ENCODE measurements around the gene ZBTB20.

Gene ZBTB20

DNA sequence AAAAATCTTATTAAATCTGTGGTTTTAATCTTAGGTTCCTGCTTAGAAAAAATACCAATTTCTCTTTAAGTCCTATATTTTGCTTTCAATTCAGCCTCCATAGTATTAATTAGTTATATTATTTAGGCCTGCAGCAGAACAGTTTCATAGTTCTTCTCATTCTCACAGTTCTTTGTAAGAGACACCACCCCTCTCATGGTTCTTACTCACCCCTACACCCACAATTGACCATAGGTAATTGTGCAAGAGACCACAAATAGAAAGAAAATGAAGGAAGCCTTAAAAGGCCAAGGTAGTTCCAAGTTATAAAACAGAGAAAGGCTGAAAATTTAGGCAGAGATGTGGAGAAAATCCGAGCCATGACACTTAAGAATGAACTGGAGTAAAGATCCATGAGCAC, 438.0 kb downstream of the ZBTB20 start:
- TF ChIP-seq, protein P1, sequence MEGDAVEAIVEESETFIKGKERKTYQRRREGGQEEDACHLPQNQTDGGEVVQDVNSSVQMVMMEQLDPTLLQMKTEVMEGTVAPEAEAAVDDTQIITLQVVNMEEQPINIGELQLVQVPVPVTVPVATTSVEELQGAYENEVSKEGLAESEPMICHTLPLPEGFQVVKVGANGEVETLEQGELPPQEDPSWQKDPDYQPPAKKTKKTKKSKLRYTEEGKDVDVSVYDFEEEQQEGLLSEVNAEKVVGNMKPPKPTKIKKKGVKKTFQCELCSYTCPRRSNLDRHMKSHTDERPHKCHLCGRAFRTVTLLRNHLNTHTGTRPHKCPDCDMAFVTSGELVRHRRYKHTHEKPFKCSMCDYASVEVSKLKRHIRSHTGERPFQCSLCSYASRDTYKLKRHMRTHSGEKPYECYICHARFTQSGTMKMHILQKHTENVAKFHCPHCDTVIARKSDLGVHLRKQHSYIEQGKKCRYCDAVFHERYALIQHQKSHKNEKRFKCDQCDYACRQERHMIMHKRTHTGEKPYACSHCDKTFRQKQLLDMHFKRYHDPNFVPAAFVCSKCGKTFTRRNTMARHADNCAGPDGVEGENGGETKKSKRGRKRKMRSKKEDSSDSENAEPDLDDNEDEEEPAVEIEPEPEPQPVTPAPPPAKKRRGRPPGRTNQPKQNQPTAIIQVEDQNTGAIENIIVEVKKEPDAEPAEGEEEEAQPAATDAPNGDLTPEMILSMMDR (IDR thresholded peaks at IDR 0.05; ENCODE audit: low read depth, low read length), result no peak
- TF ChIP-seq EZH2phosphoT487 (IDR thresholded peaks at IDR 0.05; ENCODE audit: low read depth), result no peak
- H3K36me3 ChIP-seq (replicated peaks; ENCODE audit: low read depth, low read length), result no peaks in the 10 kb centered on the region
- no peak overlapping the region for H3K4me3 ChIP-seq (ENCODE audit: low read length)
- H4K20me1 ChIP-seq (ENCODE audit: insufficient read depth, low read length), result no peaks in the 10 kb centered on the region
- H2AFZ ChIP-seq (ENCODE audit: low read depth, low read length), result no peak overlapping the region
- H3K4me2 ChIP-seq (ENCODE audit: low read length), result no peak overlapping the region
- H3K9ac ChIP-seq (ENCODE audit: low read length), result no peak overlapping the region
- H3K79me2 ChIP-seq (ENCODE audit: low read length), result no peaks in the 10 kb centered on the region
- H3K27me3 ChIP-seq (ENCODE audit: low read depth, low read length), result no peaks in the 10 kb centered on the region; the same call in 1 of the 2 replicates
- H3K4me1 ChIP-seq (ENCODE audit: low read length), result peaks cover 37% of the 10 kb centered on the region
- H3K27ac ChIP-seq (ENCODE audit: low read length), result no peak overlapping the region
- H3K9me3 ChIP-seq (ENCODE audit: insufficient read depth, low read length), result no peaks in the 10 kb centered on the region

DNA sequence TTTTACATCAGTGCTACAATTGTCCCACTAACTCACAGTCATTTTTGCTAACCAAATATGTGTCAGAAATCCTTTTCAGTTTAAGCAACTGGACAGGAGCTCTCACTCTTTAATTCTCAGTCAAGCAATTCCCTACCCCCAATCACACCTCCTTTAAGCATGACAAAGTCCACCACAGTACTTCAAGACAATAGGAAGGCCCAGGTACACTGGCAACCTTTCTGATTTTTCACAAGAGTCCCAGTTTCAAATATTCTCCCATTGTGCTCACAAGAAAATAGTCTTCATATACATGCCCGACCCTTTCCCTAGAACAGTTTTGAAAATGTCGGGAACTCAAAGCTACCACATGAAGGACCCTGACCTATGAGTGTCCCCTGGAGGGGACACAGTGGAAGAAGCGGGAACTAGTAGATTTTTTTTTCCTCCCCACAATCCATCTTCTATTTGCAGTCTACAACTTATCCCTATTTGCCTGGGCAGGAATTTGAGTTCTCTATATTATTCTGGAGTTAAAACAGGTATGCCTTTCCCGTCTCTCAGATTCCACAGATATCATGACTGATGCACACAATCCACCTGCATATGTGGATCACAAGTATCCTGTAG, 439.7 kb downstream of the ZBTB20 start:
- no peaks in the 10 kb centered on the region for H4K20me1 ChIP-seq (ENCODE audit: insufficient read depth, low read length)
- H2AFZ ChIP-seq (ENCODE audit: low read depth, low read length), result no peak overlapping the region
- no peaks in the 10 kb centered on the region for H3K36me3 ChIP-seq (replicated peaks; ENCODE audit: low read depth, low read length)
- no peaks in the 10 kb centered on the region for H3K79me2 ChIP-seq (ENCODE audit: low read length)
- no peak overlapping the region for H3K4me2 ChIP-seq (ENCODE audit: low read length)
- peaks cover 37% of the 10 kb centered on the region for H3K4me1 ChIP-seq (ENCODE audit: low read length)
- H3K27me3 ChIP-seq (ENCODE audit: low read depth, low read length), result no peaks in the 10 kb centered on the region
- no peak overlapping the region for H3K4me3 ChIP-seq (ENCODE audit: low read length)
- no peak overlapping the region for H3K27ac ChIP-seq (ENCODE audit: low read length)
- no peak overlapping the region for H3K9ac ChIP-seq (ENCODE audit: low read length)
- H3K9me3 ChIP-seq (ENCODE audit: insufficient read depth, low read length), result no peaks in the 10 kb centered on the region
- TF ChIP-seq, protein P1 (IDR thresholded peaks at IDR 0.05; ENCODE audit: low read depth, low read length), result no peak
- TF ChIP-seq EZH2phosphoT487 (IDR thresholded peaks at IDR 0.05; ENCODE audit: low read depth), result no peak

DNA sequence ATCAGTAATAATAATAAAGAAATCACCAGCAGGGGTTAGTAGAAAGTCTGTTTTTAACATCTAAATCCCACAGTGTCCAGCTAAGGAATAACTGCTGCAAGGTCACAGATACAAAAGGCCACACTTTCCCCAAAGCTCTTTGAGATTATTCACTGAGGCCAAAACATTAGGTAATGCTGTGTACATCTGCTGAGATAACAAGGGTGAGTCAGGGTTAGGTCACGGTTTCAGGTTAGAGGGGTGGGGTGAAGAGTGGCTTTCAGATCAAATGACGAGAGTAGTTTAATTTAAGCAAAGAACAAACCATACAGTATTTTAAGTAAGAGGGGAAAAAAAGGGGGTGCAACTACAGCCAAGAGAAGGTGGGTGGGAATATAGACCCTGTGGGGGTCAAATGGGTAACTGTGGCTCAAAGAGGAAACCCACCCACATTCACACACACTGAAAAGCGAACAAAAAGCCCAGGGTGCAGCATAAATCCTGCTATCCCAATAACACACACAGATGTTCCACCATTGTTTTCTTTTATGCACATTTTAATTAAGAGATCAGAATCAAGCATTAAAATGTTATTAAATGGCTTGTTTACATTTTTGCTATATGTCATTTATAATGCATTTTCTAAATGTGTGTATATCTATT, 440.4 kb downstream of the ZBTB20 start:
- Histone ChIP-seq H3K4me3 (ENCODE audit: low read length) (no peak overlapping the region), H3K27ac (ENCODE audit: low read length) (no peak overlapping the region), H3K9me3 (ENCODE audit: insufficient read depth, low read length) (no peaks in the 10 kb centered on the region), H4K20me1 (ENCODE audit: insufficient read depth, low read length) (no peaks in the 10 kb centered on the region), H3K4me2 (ENCODE audit: low read length) (peak overlapping the region; percentile 38), H3K36me3 (replicated peaks; ENCODE audit: low read depth, low read length) (no peaks in the 10 kb centered on the region), H3K4me1 (ENCODE audit: low read length) (peaks cover 35% of the 10 kb centered on the region), H3K27me3 (ENCODE audit: low read depth, low read length) (no peaks in the 10 kb centered on the region), H3K79me2 (ENCODE audit: low read length) (no peaks in the 10 kb centered on the region), H3K9ac (ENCODE audit: low read length) (no peak overlapping the region), H2AFZ (ENCODE audit: low read depth, low read length) (no peak overlapping the region)
- TF ChIP-seq, protein P1 (IDR thresholded peaks at IDR 0.05; ENCODE audit: low read depth, low read length), result no peak
- TF ChIP-seq EZH2phosphoT487 (IDR thresholded peaks at IDR 0.05; ENCODE audit: low read depth), result no peak

DNA sequence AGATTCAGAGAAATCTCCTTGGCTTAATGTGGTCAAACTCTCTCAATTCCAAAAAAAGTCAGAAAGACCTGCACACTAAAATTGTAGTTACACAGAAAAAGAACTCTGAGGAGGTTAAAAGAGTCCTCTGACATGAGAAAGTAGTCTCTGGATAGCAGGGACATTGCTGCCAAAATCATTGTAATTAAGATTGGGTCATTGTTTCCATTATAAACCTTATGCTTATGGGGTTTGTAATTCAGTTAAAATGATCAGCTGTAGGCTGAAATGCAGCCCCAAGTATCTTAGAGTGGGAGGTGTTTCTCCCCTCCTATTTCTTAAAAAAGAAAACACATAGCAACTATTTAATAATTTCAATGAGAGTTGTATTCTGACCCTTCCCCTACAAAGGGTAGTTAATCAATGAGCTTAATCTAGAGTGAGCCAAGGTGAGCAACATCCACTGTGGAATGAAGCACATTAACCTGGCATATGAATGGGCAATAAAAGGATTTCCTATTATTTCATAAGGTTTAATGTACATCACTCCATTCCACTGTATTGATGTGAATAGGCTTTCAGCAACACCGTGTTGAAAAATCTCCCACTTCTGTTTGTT, 446.4 kb downstream of the ZBTB20 start:
- H3K4me1 ChIP-seq (ENCODE audit: low read length), result peaks cover 13% of the 10 kb centered on the region
- H3K4me3 ChIP-seq (ENCODE audit: low read length), result no peak overlapping the region
- H2AFZ ChIP-seq (ENCODE audit: low read depth, low read length), result no peak overlapping the region
- no peaks in the 10 kb centered on the region for H3K9me3 ChIP-seq (ENCODE audit: insufficient read depth, low read length)
- TF ChIP-seq, protein P1 (IDR thresholded peaks at IDR 0.05; ENCODE audit: low read depth, low read length), result no peak
- TF ChIP-seq EZH2phosphoT487 (IDR thresholded peaks at IDR 0.05; ENCODE audit: low read depth), result no peak
- H3K4me2 ChIP-seq (ENCODE audit: low read length), result no peak overlapping the region
- H3K9ac ChIP-seq (ENCODE audit: low read length), result no peak overlapping the region
- H3K27me3 ChIP-seq (ENCODE audit: low read depth, low read length), result no peaks in the 10 kb centered on the region
- H3K79me2 ChIP-seq (ENCODE audit: low read length), result no peaks in the 10 kb centered on the region
- H4K20me1 ChIP-seq (ENCODE audit: insufficient read depth, low read length), result no peaks in the 10 kb centered on the region
- no peak overlapping the region for H3K27ac ChIP-seq (ENCODE audit: low read length)
- no peaks in the 10 kb centered on the region for H3K36me3 ChIP-seq (replicated peaks; ENCODE audit: low read depth, low read length)

Data from OCI-LY3 (cell line).